LNCaP clone FGC (cell line): Measurements from ENCODE around the gene C9.

Source experiments
- DNase-seq: peaks from one replicate; pipeline ENCODE4 v3.0.0-alpha.2; 2011; ENCODE audit warnings: low read depth
- H3K4me3 ChIP-seq: 2 replicates; pipeline ENCODE4 v1.5.1; 2011; ENCODE audit warnings: mild to moderate bottlenecking, low read depth, low read length, control low read depth
- CTCF ChIP-seq: IDR thresholded peaks from 2 replicates; pipeline ENCODE4 v1.5.1; 2012; ENCODE audit warnings: mild to moderate bottlenecking; ENCODE audit not compliant: control insufficient read depth, insufficient read depth; ENCODE audit errors: extremely low read depth

C9 gene

GRCh38 chr5:39362646-39363045 lies 1.6 kb downstream of the C9 start:
- DNase-seq: no peak
- TF ChIP-seq CTCF: no peak

GRCh38 chr5:39361306-39361705 lies 3.0 kb downstream of the C9 start:
- no peak overlapping the region for H3K4me3 ChIP-seq
- peak; percentile 1 for DNase-seq
- no peak for TF ChIP-seq CTCF

More at GRCh38 chr5:39362646-39363045, 1.6 kb downstream of the C9 start:
- no peak overlapping the region for H3K4me3 ChIP-seq

GRCh38 chr5:39360471-39361111 lies 3.7 kb downstream of the C9 start:
- TF ChIP-seq CTCF: no peak
- no peak for DNase-seq
- no peak overlapping the region for H3K4me3 ChIP-seq

GRCh38 chr5:39356263-39356662 lies 8.0 kb downstream of the C9 start:
- no peak overlapping the region for H3K4me3 ChIP-seq
- no peak for TF ChIP-seq CTCF
- no peak for DNase-seq

- TF ChIP-seq CTCF: no peak
- DNase-seq: no peak
- no peak overlapping the region for H3K4me3 ChIP-seq
Measured at GRCh38 chr5:39355324-39355723, 9.0 kb downstream of the C9 start.

- no peak for TF ChIP-seq CTCF
Measured at GRCh38 chr5:39353717-39354399, 10.4 kb downstream of the C9 start.

More at GRCh38 chr5:39353717-39354399, 10.4 kb downstream of the C9 start:
- DNase-seq: no peak
- H3K4me3 ChIP-seq: no peak overlapping the region
